GM12892 (cell line): ENCODE measurements around the gene VMP1.

Experiments
- POLR2A ChIP-seq: IDR thresholded peaks from 2 replicates; pipeline ENCODE4 v1.6.1; 2011; ENCODE audit warnings: low read depth, low read length, control low read depth
- POLR2AphosphoS5 ChIP-seq: IDR thresholded peaks from 2 replicates; pipeline ENCODE4 v1.6.1; 2011; ENCODE audit warnings: low read depth, low read length, control low read depth
- TAF1 ChIP-seq: IDR thresholded peaks from 2 replicates; pipeline ENCODE4 v1.6.1; 2011; ENCODE audit warnings: low read depth, mild to moderate bottlenecking, control low read depth, low read length, borderline replicate concordance

DNA sequence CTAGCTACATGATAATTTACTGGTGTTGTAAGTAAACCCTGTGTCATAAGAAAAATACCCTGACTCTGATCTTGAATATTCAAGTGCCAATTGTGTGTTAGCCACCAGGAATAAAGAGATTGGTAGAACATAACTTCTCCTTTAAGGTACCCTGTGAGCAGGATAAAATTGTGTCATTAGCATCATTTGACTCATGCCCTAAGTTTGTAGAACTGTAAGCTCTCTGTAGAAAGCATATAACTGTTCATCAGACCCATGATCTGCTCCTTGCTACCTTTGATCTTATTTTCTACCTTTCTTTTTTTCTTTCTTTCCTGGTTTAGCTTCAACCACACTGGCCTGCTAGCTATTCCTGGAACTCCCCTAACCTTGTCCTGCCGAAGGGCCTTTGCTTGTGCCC is 36.1 kb upstream of the VMP1 start:
- TF ChIP-seq POLR2A (no peak), TAF1 (no peak), POLR2AphosphoS5 (no peak)
